Activated CD8-positive, alpha-beta memory T cell treated with anti-CD3 and anti-CD28 coated beads, Interleukin-2, amount 50 U/mL, for 24 hours (primary cell): ENCODE results near the gene RBFOX2.
"Not testable (repeated sequence)": the region's sequence is repeated elsewhere in the genome, so short reads cannot be mapped to it uniquely, and the experiment has no call there.

Experiments used
- DNase-seq: peaks from one replicate; pipeline ENCODE4 v3.0.0-alpha.2; 2020; ENCODE audit errors: extremely low read depth

RBFOX2 gene

DNA sequence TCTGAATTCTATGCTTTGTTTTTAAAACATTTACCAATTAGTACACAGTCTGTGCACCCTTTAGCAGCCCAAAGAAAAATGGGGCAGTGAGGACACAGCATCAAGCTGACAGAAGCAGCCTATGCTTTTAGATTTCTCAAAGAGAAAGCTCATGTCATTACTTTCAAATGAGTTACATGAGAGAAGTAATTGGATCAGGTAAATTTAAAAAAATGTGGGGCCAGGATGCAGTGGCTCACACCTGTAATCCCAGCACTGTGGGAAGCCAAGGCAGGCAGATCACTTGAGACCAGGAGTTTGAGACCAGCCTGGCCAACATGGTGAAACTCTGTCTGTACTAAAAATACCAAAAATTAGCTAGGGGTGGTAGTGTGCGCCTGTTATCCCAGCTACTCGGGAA is 253.3 kb downstream of the RBFOX2 start:
- DNase-seq = no peak

DNA sequence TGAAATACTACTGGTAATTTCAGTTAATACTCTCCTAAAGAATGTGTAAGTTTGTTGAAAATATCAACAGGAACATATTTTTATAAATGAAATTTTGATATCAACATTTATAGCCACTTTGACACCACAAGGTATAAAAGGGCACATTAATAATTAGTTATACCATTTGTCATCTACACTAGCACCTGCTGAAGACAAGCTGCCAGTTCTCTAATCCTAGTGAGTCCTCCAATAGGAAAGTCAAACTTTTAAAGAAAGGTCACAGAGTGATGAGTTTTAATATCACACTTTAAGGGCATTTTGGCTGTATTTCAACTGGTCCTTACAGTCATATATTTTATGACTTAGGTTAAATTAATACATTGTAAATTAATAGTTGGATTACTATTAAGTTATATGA is 258.6 kb downstream of the RBFOX2 start:
- DNase-seq = no peak

DNA sequence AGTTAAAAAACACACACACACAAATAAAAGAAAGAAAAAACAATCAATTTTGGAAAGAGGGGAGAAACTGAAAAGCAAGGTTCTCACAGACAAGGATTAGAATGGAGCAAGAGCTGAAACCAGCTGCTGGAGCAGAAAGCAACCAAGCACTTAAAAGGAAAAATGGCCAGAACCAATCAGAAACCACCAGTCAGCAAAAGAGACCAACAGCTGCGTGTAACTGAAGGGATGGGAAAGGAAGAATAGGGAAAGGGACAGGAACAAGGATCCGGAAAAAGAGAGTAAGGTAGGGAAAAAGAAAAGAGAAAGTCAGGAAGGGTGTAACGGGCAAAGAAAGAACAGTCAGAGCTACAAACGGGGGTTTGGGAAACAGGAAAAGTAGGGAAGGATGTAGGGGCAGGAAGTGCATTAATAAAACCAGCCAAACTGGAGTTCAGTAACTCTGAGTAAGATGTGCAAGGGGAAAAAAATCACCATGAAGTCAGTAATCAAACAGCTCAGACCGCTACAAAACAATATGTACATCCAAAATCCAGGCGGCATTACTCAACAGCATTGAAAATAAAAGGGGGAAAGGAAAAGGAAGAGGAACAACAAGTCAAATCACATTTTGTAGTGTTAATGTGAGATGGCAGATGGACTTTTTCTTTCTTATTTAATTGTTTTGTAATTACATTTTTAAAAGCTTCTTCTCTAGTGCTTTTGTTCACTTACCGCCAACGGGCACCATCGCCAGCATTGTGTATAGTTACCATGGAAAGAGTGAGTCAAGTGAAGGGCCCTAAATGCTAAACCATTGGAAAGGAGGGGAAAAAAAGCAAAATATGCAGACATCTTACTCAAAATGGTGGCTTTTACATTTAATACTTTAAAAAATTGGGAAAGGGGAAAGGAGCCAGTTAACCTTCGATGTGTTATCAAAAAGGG is 261.7 kb downstream of the RBFOX2 start:
- no peak for DNase-seq

DNA sequence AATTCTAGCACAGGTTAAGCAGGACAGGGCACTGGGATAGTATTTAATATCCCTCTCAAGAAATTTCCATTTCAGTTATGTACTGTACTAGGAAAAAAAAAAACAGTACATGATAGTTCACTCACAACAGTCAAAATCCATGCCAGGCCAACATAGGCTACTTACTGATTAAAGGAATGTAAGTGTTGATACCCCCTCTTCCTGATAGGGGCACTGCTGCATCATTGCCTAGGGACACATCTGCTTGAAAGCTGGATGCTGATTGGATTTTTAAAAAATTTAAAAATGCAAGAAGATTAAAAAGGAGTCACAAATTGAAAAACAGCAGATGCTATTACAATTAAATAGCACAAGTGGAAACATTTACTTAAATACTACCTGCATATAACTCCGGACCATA is 267.6 kb downstream of the RBFOX2 start:
- no peak for DNase-seq

DNA sequence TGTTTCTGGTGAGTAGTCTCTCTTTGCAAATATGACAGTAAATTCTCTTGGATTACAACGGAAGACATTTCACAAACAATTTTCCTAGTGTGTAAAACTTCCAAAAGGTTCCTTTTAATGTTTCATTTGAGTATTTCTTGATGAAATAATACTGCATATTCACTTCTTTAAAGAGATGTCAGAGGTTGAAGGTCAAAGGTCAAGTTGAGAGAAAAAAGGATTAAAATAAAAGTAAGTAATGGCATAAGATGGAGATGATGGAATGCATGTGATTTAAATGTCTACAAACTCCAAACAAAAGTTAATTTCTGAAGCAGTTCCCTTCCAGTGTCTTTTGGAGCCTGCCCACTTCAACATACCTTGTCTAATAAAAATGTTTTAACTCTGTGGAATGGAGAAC is 270.2 kb downstream of the RBFOX2 start:
- no peak for DNase-seq

DNA sequence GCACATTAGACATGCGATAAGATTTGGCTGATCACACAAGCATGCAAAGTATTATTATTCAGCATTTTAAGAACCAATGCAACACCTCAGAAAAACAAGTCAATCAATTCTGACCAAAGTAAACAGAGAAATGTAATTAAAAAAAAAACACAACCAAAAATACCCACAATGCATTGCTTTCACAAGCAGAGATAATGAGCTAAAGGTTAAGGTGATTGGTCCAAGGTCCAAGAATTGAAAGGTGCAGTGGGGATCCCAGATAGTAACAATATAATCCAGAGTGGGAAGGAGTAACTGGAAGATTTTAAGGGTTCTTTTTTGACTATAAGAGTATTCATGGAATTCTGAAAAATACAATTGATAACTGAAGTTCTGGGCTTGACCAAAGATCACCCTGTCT is 271.9 kb downstream of the RBFOX2 start:
- DNase-seq = no peak

DNA sequence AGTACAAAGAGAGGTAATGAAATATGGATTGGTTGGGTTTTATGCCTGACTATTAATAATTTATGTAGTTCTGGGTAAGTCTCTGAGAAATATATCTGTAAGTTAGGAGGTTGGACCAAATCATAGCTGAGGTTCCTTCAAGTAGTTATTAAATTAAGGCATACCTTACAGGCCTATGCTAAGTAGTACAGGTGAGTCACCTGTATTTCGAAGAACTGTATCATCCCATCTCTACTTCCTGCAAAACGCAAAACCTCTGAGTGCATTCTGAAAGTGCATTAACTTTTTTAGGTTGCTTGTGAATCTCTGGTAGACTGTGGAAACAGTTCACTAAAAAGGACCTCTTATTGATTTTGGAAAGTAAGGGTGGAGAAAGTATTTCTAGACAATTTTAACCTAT is 273.9 kb downstream of the RBFOX2 start:
- no peak for DNase-seq

DNA sequence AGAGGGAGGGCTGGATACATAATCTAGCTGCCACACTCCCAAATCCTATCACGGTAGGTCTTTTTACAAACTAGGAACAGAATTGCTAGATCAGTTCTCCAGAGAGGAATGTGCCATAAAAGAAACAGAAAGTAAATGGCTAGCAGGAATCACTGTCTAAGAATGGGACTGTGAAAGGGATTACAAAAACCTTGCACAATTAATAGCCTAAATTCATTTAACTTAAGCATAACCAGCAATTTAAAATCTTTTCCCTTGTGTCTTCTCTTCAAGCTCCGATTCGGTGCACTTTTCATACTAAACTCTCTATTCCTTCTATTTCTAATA is 275.8 kb downstream of the RBFOX2 start:
- DNase-seq = no peak

DNA sequence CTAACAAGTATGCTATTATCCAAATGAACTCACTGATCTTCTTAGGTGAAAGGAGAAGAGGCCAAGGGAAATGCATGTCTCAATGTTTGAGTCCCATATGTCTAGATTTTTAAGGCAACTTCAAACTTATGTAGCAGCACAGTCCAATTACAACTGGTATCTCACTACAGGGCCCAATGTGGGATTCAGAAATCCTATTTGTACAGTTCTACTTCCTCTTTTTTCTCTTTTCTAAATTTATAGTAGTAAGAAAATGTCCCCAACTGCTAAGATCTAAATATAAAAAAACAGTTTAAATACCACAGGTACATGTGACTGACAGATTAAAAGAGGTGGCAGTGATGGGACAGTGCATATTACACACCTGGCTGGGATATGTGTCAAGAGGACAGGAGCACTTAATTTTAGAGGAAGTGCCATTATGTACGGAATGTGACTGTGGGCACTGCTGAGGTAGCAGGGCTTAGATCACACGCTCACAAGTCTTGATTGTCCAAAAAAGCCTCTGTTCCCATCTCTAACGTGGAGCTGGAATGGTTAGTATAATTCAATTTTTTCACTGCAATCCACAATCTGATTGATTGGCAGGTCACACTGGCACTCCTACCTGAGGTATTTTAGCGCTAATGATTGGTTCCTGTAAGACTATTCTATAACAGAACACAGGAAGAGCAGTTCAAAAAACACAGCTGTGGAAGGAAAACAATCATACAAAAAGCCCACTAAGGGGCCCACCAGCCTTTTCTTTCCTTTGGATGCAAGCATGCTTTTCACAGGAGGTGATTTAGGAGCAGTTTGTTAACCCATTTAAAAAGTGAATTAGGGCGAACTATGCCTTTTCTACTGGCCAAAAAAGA is 276.4 kb downstream of the RBFOX2 start:
- DNase-seq = no peak

DNA sequence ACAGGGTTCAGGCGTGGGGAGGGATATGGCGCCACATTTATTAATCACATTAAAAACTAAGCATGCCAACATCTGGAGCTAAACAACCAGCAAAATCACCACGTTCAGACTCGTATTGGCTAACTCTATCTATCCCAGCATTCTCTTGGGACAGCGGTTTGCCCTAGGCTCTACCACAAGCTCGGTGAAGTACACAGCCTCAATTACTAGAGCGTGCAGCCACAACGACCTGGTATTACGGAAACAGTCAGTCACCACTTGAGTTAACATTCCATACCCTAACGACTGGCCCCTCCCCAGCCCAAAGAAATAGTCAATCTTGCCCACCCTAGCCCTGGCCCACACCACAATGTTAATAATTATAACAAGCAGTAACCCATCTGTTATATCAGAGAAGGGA is 278.8 kb downstream of the RBFOX2 start:
- DNase-seq = no peak

DNA sequence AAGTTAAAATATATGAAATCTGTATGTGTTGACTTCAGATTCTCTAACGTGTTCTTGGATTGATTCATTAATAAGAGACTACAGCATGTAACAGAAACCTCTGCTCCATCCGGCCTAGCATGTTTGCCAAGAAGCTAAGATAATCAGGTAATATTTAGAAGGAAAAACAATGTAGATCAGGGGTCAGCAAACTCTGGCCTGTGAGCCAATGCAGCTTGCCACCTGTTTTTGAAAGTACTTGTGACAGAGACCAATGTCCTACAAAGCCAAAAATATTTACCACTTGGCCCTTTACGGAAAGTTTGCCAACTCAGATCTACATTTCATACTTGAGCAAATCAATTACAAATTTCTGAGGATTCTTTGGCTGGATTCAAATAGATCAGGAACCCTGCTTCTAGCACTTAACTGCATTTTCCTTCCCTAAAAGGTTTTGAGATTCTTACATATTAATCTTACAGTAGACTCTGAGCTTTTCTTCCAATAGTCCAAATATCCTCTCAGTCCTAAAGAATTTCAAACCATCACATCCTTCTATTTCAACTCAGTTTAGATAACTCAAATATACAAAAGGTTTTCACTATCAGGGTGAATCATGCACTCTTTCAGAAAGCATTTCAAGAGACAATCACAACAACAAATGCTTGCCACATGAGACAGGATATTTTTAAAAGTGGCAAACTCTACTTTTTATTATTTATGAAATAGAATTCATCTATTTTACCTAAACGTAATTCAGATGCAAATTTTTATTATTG is 281.5 kb downstream of the RBFOX2 start:
- DNase-seq = no peak

DNA sequence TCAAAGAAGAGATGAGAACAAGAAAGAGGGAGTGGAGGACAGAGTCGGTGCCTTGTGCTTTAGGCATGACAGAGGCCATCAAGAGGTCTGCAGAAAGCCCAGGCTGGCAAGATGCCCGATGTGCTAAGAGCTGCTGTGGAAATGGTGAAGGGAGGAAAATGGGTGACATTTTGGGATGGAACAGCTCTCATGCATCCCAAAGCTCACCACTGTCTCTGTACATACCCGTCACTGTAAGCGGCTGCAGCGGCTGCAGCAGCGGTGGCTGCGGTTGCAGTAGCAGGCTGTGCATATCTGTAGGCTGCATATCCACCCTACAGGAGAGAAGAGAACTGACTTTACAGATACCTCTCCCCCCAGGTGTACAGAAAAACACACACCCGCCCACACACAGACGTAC is 282.4 kb downstream of the RBFOX2 start:
- DNase-seq = no peak

DNA sequence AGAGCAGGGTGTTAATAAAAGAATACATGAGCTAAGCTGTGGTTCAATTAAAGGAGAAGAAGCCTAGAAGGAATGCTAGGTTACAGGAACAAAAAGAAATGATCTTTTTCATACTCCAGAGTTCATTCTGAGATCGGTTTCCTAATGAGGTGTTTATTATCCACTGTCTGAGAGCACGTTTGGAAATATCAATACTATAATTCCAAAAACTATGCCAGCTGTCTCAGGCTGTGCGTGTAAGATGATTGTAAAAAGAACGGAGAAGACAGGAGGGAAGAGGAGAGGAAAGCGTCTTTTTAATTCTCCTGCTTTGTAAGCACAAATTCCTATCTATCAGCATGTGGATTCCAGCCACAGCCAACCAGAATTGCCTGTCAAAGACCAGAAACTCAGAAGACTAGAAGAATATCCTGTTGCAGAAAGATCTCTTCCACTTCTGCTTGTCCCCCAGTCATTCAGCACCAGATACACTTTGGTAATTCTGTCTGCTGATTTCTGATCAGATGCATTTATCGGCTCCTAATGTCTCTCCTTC is 285.2 kb downstream of the RBFOX2 start:
- DNase-seq = no peak

DNA sequence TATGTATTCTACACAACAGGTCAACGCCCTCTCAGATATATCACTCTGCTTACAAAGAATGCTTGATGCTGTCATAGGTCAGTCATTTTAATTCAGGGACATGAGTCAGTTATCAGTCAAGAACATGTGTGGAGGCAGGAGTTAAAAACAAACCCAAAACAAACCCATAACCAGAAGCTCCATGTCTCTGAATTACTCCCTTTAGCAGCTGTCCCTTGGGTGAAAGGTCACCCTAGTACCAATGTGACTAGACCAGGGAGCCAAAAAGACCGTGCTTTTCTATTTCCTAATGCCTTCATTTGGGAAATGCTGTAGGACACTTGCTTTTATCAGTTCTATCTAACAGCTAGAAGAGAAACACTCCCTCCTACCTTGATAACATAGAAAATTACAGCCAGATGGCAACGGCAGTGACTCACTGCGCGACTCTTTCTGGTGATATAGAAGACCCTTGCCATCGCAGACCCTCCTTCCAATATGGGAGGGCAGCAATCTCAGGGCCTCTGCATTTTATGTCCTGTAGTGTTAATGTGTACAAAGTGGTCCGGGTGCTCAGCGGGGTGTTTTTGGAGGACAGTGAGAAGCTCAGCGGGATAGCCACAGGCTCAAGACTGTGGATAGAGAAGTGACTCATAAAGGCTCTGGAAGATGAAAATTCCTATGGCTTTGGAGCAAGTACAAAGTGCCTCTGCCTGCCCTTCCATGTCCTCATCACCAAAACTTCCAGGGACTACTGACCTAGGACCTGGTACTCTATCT is 286.1 kb downstream of the RBFOX2 start:
- DNase-seq = no peak

DNA sequence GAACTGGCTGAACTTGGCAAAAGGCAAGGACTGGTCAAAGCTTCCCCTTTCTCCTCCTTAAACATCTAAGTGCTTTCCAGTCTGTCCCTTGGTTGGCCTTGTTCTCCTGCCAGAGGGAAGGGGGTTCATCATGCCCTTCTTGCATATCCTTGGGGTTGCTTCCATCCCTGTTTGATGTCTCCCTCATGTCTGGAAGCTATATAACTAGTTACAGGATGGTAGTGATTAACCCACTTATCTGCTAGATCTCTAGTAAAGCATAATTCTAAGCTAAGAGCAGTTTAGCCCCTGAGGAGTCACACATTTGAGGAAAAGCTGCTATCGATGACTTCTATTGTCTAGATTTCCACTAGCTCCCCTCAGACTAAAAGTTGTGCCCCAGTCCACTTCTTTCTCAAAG is 288.0 kb downstream of the RBFOX2 start:
- no peak for DNase-seq

DNA sequence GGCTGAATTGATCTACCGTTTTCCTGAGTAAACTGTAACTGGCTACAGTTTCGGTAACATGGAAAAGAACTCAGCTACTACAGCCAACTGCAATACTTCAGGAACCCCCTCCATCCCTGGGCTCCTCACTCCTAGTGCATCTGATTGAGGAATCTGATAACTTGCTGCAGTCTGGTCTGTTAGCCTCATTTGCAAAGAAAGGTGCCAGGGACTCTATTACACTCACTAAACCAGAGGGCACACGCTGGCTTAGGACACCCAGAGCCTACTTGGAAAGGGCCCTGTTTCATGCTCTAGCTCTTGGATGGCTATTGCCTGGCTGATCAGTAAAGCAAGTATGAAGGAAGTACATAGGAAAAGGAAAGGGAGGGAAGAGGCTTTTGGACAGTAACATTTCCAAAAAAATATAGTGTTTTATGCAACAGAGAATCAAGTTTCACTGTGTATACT is 288.7 kb downstream of the RBFOX2 start:
- no peak for DNase-seq

DNA sequence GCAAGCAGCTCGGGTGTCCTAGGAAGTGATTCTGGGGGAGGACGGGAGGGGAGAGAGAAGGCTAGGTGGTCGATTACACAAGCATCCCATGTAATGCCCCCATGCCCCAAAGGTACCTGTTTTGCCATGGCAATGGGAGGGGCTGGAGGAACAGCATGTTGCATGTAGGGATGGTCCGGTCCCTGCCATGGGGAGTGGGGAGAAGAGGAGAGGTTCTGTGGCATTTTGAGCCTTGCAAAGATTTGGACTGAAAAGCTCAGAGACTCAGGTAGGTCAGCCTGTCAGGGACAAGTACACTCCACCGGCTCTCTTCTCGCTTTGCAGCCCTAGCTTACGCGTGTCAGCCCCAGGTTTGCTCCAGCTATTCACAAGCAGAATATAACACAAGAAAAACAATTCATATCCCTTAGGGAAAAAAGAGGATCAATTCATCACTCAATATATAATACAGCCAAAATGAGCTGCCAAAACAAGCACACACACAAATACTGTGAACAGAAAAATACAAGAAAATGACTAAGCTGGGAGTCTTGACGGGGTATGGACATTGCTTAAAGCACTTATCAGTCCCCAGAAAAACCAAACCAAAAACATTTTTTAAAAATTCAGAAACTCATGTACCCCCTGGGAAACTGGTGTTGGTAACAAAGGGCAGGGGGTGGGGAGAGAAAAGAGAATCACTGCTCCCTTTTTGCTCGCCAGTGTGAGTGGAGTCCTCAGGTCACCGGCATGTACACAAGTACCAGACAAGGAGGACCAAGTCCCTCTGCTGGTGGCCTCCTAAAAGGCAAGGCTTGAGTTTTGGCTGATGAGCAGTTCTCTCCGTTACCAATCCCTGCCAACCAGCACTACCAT is 289.3 kb downstream of the RBFOX2 start:
- DNase-seq = no peak

DNA sequence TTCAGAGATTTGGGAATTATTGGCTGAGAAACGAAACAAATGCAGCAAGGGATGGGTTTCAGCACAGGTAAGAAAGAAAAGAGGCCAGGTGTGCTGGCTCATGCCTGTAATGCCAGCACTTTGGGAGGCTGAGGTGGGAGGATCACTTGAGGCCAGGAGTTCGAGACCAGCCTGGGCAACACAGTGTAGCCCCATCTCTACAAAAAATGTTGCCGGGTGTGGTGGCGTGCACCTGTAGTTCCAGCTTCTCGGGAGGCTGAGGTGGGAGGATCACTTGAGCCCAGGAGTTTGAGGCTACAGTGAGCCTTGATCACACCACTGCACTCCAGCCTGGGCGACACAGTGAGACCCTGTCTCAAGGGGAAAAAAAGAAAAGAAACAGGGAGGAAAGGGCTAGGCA is 290.7 kb downstream of the RBFOX2 start:
- not testable (repeated sequence) for DNase-seq

DNA sequence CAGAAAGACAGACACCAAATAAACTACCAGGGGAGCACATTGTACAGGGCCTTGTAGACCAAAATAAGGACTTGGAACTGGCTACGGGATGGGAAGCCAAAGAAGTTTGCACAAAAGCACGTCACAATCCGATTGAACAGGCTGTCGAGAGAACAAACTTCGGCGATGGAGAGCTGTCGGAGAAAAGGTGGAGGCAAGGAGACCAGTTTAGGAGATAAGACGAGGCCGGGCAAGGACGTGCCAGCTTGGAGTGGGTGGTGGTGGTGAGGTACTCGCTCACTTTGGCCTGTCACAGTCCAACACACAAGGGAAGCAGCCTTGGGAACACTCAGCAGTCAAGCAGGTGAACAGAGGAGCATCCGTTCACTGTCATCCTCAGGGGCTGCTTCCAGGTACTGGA is 291.9 kb downstream of the RBFOX2 start:
- DNase-seq = no peak

DNA sequence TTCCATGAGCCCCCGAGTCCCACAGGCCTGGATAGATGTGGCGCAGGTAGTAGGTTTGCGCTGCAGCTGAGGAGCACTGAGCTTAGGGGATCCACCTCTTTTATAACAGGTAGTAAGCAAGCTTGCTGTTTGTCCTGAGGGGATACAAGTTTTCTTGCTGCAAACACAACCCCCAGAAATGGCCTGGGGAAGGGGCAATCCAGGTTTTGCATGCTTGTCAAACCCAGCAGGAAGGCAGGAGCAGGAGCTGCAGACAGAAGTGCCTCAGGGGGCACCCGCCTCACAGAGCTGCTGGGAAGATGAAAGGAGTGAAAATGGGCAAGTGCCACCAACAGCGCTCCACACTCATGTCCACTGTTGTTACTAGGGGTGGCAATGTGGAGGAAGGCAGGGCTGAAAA is 292.5 kb downstream of the RBFOX2 start:
- DNase-seq = no peak
